Keratinocyte (primary cell): Measurements from ENCODE around the gene CADM2. TPM values are rescaled to one million over a fixed set of nuclear protein-coding genes. Genes with fewer than 3 reads are reported as not detected.

Experiments used
- DNase-seq: peaks from one replicate; pipeline ENCODE4 v3.0.0-alpha.2; 2011; ENCODE audit warnings: low read depth, missing footprints, low spot score
- FAIRE-seq: peaks from 2 replicates; lab custom pipeline; 2011; peaks lifted over from hg19 to GRCh38; lab: Jason Lieb, UNC
- H2AFZ ChIP-seq: 2 replicates; pipeline ENCODE4 v1.6.0; 2012; ENCODE audit warnings: low read length, control low read depth, inconsistent platforms; ENCODE audit not compliant: control insufficient read depth
- H3K27ac ChIP-seq: 2 replicates; pipeline ENCODE4 v1.5.1; 2011; ENCODE audit warnings: low read length; ENCODE audit not compliant: control insufficient read depth, insufficient read depth
- H3K27me3 ChIP-seq: 3 replicates; pipeline ENCODE4 v1.6.0; 2011; ENCODE audit warnings: low read length; ENCODE audit not compliant: control insufficient read depth, insufficient read depth; ENCODE audit errors: extremely low read depth
- H3K36me3 ChIP-seq, 2 experiments: 2 replicates in 1 of 2; 3 replicates in 1 of 2; pipeline ENCODE4 v1.5.1; 2011; ENCODE audit warnings: low read length in 2 of 2, mild to moderate bottlenecking in 1 of 2; ENCODE audit not compliant: control insufficient read depth in 2 of 2, insufficient read depth in 2 of 2; ENCODE audit errors: extremely low read depth in 1 of 2
- H3K4me1 ChIP-seq: 3 replicates; pipeline ENCODE4 v1.5.1; 2011; ENCODE audit warnings: low read length; ENCODE audit not compliant: control insufficient read depth, insufficient read depth; ENCODE audit errors: extremely low read depth
- H3K4me2 ChIP-seq: 3 replicates; pipeline ENCODE4 v1.6.0; 2011; ENCODE audit warnings: low read depth, low read length; ENCODE audit not compliant: control insufficient read depth, insufficient read depth; ENCODE audit errors: extremely low read depth
- H3K4me3 ChIP-seq, 3 experiments: fragments of 200-600 bp in 1 of 3; sonication (generic) in 1 of 3; 2 replicates in 2 of 3; 3 replicates in 1 of 3; pipeline ENCODE4 v1.5.1; 2011 to 2016; ENCODE audit warnings: low read length in 3 of 3, mild to moderate bottlenecking in 3 of 3, control low read depth in 2 of 3, inconsistent platforms in 1 of 3, low read depth in 1 of 3, mixed read lengths in 1 of 3, mixed run types in 1 of 3, moderate library complexity in 1 of 3; ENCODE audit not compliant: control insufficient read depth in 2 of 3, insufficient read depth in 2 of 3; ENCODE audit errors: extremely low read depth in 1 of 3
- H3K79me2 ChIP-seq: 2 replicates; pipeline ENCODE4 v1.6.0; 2012; ENCODE audit warnings: low read length; ENCODE audit not compliant: control insufficient read depth, insufficient read depth
- H3K9ac ChIP-seq: 3 replicates; pipeline ENCODE4 v1.6.0; 2011; ENCODE audit warnings: low read length; ENCODE audit not compliant: control insufficient read depth, insufficient read depth; ENCODE audit errors: extremely low read depth
- H3K9me1 ChIP-seq: 3 replicates; pipeline ENCODE4 v1.6.0; 2011; ENCODE audit warnings: low read length; ENCODE audit not compliant: control insufficient read depth, insufficient read depth; ENCODE audit errors: extremely low read depth
- H3K9me3 ChIP-seq: 2 replicates; pipeline ENCODE4 v1.5.1; 2012; ENCODE audit warnings: low read depth, low read length; ENCODE audit not compliant: control insufficient read depth
- H4K20me1 ChIP-seq: 3 replicates; pipeline ENCODE4 v1.6.0; 2011; ENCODE audit warnings: low read length; ENCODE audit not compliant: control insufficient read depth, insufficient read depth; ENCODE audit errors: extremely low read depth
- EZH2 ChIP-seq: IDR thresholded peaks from one replicate; pipeline ENCODE4 v1.6.1; 2012; ENCODE audit warnings: inconsistent platforms, mild to moderate bottlenecking, low read length, moderate library complexity
- dilution Hi-C: fragments of 300-500 bp; cut with MboI; formaldehyde crosslinking; loops from one replicate; pipeline ENCODE4 v1.7.0; 2020; ENCODE audit warnings: low sequenced_read_pairs; ENCODE audit not compliant: extremely low pct_ligation_motif_present
- polyA plus RNA-seq, 5 experiments: library from polyadenylated mRNA; depleted of rRNA in 3 of 5; stranded (reverse) in 3 of 5; stranded (forward) in 1 of 5; unstranded in 1 of 5; fragments of >200 nt; gene quantifications; 1 replicate in 1 of 5; 2 replicates in 3 of 5; 3 replicates in 1 of 5; pipeline versions ENCODE4 v1.2.1 to v1.2.3, GENCODE V29; 2011 to 2012; ENCODE audit warnings: missing spikeins in 2 of 5, low read depth in 1 of 5, low replicate concordance in 1 of 5
- TF ChIP-seq, protein P1 (sequence below), 3 experiments: IDR thresholded peaks in 1 of 3; conservative IDR thresholded peaks in 1 of 3; optimal IDR thresholded peaks in 1 of 3; 2 replicates in 2 of 3; 3 replicates in 1 of 3; pipeline versions ENCODE3 to v1.5.1; 2011; ENCODE audit warnings: low read length in 3 of 3, mild to moderate bottlenecking in 3 of 3, moderate library complexity in 2 of 3, control low read depth in 1 of 3, inconsistent platforms in 1 of 3; ENCODE audit not compliant: insufficient read depth in 2 of 3; ENCODE audit errors: extremely low read depth in 1 of 3

The CADM2 gene
- polyA plus RNA-seq, 1 donor (not counting 4 experiments of a cell fraction or from before 2014, with no cell fraction given): not detected

DNA sequence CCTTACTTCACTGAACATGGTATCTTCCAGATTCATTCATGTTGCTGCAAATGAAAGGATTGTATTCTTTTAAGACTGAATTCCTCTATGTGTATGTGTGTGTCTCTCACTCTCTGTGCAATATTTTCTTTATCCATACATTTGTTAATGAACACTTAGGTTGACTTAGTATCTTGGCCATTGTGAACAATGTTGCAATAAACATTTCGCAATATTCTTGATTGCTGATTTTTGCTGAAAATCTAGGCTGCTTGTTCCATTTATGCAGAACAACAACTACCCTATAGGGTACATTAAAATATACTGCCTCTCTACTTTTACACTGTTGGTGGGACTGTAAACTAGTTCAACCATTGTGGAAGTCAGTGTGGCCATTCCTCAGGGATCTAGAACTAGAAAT lies 732.4 kb downstream of the CADM2 start:
- no peaks in the 10 kb centered on the region for H3K9me3 ChIP-seq
- DNase-seq: no peak
- FAIRE-seq: no peak

DNA sequence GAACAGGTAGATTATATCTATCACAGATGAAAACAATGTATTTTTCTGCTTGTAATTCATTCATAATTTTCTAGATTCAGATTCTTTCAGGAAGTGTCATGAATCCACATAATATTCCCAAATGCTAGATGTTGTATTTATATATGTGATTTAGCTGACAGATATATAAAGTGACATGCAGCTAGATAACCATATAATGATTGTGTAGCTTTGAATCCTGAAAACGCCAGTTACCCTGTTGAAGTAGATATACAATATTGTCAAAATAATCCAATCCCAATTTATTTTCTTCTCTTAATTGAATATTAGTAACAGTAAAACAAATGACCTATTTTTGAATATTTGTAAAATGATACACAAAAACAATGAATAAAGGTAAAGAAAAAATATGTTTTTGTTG lies 738.4 kb downstream of the CADM2 start:
- Histone ChIP-seq H3K4me2 (no peak overlapping the region), H3K27ac (no peak overlapping the region), H3K4me3 (no peak overlapping the region), H3K4me1 (no peaks in the 10 kb centered on the region), H2AFZ (no peak overlapping the region), H3K9me1 (no peaks in the 10 kb centered on the region), H3K36me3 (no peaks in the 10 kb centered on the region), H3K9me3 (no peaks in the 10 kb centered on the region), H3K9ac (no peak overlapping the region), H4K20me1 (no peaks in the 10 kb centered on the region), H3K79me2 (no peaks in the 10 kb centered on the region), H3K27me3 (no peaks in the 10 kb centered on the region)
- no peak for FAIRE-seq
- dilution Hi-C loops: no loop called here
- DNase-seq: no peak
- no peak for TF ChIP-seq EZH2
- TF ChIP-seq, protein P1, sequence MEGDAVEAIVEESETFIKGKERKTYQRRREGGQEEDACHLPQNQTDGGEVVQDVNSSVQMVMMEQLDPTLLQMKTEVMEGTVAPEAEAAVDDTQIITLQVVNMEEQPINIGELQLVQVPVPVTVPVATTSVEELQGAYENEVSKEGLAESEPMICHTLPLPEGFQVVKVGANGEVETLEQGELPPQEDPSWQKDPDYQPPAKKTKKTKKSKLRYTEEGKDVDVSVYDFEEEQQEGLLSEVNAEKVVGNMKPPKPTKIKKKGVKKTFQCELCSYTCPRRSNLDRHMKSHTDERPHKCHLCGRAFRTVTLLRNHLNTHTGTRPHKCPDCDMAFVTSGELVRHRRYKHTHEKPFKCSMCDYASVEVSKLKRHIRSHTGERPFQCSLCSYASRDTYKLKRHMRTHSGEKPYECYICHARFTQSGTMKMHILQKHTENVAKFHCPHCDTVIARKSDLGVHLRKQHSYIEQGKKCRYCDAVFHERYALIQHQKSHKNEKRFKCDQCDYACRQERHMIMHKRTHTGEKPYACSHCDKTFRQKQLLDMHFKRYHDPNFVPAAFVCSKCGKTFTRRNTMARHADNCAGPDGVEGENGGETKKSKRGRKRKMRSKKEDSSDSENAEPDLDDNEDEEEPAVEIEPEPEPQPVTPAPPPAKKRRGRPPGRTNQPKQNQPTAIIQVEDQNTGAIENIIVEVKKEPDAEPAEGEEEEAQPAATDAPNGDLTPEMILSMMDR (optimal IDR thresholded peaks at IDR 0.05 in 1 of 3, IDR thresholded peaks at IDR 0.05 in 1 of 3, conservative IDR thresholded peaks at IDR 0.05 in 1 of 3; ENCODE audit: extremely low read depth in 1 of 3, insufficient read depth in 2 of 3, low read length in 3 of 3): no peak

More for the DNA sequence above, 732.4 kb downstream of the CADM2 start:
- H4K20me1 ChIP-seq: no peaks in the 10 kb centered on the region
- H3K4me1 ChIP-seq: no peaks in the 10 kb centered on the region
- no peak overlapping the region for H3K4me2 ChIP-seq
- H3K27ac ChIP-seq: no peak overlapping the region
- no peak overlapping the region for H2AFZ ChIP-seq
- H3K9me1 ChIP-seq: no peaks in the 10 kb centered on the region
- H3K9ac ChIP-seq: no peak overlapping the region
- dilution Hi-C loops: no loop called here
- no peaks in the 10 kb centered on the region for H3K36me3 ChIP-seq
- no peaks in the 10 kb centered on the region for H3K79me2 ChIP-seq
- H3K4me3 ChIP-seq: no peak overlapping the region
- no peak for TF ChIP-seq EZH2
- TF ChIP-seq, protein P1 (optimal IDR thresholded peaks at IDR 0.05 in 1 of 3, IDR thresholded peaks at IDR 0.05 in 1 of 3, conservative IDR thresholded peaks at IDR 0.05 in 1 of 3; ENCODE audit: extremely low read depth in 1 of 3, insufficient read depth in 2 of 3, low read length in 3 of 3): no peak
- no peaks in the 10 kb centered on the region for H3K27me3 ChIP-seq
